GM18520 (cell line): ENCODE measurements around the gene CXADR.
"Not testable (repeated sequence)": the region's sequence is repeated elsewhere in the genome, so short reads cannot be mapped to it uniquely, and the experiment has no call there.

Experiments used
- ATAC-seq: cut with Tn5 transposase; IDR thresholded peaks from one replicate; pipeline ENCODE4 v1.9.1; 2021; ENCODE audit not compliant: unreplicated experiment

The CXADR gene

DNA sequence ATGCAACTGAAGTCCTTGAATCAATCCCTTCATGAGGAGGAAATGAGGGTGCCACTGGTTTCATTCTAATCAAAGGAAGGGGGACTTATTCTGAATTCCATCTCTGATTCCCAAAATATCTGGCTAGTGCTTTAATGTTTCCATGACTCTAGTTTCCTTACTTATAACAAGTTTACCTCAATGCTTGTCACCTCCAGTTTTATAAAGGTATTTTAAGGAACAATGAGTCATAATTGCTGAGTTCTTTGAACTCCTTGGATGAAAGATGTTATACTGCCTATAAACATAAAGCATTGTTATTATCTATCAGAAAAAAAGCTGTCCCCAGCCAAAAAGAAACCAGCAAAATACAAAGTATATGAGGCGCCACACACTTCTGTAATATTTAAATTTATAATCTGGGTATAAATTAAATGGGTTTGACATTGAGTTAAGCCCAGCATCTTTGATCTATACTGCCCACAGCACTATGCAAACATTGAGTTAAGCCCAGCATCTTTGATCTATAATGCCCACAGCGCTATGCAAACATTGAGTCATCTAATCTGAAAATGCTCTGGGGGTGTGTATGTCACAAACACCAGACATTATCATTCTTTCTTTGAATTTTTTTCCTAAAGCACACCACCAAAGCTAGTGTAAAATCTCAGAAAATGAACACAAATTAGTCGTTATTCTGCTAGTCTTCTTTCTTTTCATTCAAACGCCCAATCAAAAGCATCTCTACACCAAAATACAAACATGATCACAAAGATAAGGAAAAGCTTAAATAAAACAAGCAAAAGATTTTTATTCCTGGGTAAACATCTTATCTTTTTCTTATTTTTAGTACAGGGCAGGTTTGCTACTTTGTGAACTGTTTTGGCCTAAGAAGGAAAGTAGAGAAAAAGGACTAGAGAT lies 11.5 kb upstream of the CXADR start:
- no peak for ATAC-seq

DNA sequence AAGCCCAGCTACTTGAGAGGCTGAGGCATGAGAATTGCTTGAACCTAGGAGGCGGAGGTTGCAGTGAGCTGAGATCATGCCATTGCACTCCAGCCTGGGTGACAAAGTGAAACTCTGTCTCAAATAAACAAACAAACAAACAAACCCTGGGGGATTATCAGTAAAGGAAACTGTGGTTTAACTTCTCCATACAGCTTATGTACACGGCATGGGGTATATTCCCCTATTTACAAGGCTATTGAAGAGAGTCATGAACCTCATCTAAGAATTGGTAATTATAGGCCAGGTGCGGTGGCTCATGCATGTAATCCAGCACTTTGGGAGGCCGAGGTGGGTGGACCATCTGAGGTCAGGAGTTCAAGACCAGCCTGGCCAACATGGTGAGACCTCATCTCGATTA lies 9.9 kb upstream of the CXADR start:
- not testable (repeated sequence) for ATAC-seq

DNA sequence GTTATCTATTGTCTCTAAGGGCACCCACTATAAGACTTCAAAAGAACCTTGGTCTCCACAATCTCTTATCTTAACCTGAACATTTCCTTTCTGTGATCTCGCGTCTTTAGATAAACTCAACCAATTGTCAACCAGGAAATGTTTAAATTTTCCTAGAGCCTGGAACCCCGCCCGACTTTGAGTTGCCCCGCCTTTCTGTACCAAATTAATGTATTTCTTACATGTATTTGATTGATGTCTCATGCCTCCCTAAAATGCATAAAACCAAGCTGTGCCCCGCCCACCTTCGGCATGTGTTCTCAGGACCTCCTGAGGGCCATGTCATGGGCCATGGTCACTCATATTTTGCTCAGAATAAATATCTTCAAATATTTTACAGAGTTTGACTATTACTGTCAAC lies 5.9 kb upstream of the CXADR start:
- ATAC-seq: no peak

DNA sequence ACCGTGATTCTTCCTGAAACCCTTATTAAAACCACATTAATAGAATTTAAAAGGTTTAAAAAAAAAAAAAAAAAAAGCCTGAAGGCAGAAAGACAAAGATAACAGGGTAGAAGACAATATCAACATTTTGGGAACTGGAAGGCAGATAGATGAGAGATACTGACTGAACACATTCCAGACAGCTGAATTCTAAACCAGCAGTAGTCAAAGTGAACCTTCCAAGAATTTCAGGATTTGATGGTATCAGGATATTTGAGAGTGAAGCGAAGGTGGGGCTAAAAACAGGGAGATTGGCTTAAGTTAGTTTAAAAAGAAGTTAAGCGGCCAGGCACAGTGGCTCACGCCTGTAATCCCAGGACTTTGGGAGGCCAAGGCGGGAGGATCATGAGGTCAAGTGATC lies 5.3 kb upstream of the CXADR start:
- no peak for ATAC-seq

DNA sequence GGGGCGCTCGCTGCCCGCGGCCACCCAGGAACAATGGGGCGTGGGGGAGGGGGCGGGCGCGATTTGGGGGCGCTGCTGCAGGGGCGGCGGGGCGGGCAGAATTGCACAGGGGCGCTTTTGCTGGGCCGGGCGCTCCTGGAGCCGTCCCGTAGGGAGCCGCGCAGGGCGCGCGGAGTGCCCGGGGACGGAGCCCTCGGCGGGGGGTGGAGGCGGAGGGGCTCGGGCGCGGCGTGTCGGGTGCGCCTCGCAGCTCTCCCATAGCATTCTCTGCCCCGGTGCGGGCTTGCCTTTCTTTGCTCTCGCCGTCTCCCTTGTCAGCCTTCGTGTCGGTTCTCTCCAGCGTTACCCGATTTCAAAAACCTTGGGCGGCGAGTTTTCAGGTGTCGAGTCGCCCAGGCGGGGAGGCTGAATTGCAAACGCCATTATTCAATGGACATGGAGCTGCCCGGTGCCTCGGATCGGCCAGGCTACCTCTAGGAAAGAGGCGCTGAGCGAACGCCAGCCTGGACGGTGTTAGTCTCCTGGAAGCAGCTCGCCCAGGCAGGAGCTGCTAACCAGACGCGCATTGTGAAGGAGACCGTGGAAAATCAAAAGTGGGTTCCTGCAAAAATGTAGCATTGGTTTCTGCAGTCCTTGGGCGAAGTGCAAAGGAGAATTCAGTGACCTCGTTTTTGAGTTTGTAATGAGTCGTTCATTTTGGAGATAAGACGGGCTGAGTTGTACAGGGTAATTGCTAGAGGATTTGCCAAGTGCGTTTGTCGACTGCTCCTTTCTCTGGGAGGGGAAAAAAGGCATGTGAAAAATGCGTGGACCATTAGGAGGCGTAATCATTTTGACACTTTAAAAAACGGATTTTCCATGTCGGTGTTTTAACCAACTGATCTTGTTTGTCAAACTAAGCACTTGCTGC lies 626 bp downstream of the CXADR start:
- ATAC-seq: no peak

DNA sequence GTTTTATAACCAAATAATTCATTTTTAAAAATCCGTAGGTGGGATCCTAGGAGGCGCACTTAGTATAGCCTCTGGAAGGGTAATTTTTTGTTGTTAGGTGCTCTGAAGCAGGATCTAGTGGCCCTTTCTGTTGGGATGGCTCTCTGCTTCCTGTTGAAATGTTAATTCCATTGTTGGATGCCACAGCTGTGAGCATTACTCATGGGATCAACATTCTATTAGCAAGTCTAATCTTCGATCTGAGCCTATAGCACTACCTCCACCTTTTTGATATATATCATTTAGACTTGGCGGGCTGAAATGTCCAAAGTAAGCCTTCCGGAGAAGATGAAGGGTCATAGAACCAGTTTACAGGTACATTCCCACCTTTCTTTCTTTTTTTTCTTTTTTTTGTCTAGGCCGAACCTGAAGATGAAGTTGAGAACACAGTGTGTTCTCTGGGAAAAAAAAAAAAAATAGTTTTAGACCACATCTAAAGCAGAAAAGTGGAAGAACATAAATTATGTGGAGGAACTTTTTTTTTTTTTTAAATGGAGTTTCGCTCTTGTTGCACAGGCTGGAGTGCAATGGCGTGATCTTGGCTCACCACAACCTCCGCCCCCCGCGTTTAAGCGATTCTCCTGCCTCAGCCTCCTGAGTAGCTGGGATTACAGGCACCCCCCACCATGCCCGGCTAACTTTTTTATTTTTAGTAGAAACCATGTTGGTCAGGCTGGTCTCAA lies 1.4 kb downstream of the CXADR start:
- ATAC-seq: no peak

DNA sequence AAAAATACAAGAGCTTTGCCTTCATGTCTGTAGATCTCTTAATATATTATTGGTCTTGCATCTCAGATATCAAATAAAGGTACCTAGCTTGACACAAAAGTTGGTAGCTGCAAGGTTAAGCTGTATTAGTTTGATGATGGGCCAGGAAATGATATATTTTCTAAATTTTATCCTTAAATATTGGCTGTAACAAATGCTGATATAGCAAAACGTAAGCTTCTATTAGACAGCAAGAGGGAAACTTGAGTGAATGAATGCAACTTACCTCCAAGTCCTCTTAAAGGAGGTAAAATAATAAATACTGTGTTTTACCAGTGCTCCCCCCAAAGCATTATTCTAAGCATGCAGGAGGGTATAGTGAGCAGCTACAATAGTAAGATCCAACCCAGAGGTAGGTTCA lies 4.2 kb downstream of the CXADR start:
- not testable (repeated sequence) for ATAC-seq

DNA sequence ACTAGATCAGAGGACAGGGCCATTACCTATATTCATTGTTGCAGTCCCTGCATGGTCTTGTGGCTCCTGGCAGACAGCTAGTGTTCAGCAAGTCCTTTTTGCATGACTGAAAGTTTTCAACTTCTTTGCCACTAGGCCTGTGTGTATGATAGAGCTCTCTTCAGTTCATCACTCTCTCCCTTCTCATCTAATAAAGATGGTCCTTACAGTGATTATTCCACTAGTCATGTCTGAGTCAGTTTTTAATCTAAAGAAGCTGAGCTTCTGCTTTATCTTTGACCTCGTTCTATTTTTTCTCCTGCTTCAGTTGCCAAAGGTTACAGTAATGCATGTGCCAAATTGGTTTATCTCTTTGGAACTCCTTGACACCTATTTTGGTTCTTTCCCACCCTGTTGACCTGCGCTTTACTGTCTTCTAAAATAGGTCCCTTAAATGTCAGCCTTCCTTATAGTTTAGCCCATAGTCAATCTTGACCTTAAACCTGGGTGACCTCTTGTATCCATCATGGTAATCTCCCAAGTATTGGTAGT lies 6.4 kb downstream of the CXADR start:
- ATAC-seq: no peak

DNA sequence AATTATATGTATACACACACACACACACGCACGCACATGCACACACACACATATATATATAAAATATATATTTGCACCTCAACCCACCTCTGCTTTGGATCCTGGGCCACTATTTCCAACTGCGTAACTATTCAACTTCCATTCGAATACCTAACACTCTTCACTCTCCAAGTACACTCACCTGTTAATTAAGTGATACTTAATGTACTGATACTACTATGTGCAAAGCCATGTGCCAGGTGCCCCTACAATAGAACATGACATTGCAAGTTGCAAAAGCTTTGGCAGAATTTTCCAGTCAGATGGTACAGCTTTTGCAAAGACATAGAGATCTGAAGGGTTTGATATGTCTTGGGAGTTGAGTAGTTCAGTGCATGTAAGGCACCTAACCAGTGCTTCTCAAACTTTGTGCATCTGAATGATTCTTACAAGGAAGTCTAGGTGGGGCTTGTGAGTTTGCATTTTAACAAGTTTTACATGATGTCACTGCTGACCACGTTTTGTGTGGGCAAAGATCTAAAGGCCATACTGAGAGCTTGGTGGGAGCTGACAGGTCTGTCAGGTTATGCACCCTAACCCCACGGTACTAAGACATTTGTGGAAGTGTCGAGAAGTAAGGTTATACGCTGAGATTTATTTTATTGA lies 7.2 kb downstream of the CXADR start:
- no peak for ATAC-seq

DNA sequence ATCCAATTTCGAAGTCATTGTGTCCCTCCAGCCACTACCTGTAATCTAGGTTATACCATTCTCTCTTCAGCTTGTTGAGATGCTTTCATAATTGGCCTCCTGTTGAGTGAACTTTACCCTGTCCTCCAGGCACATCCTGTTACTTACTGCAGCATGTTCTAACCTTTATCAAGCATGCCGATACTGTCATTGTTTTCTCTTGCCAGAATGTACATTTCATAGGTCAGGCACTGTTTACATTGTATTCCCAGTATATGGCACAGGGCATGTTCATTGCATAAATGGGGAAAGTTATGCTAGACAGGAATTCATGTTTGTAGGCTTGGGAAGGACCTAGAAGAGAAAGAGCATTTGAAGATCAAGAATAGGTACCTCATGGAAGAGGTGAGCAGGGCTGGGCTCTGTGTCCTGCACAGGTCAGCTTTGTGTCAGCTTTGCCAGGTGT lies 10.2 kb downstream of the CXADR start:
- ATAC-seq: no peak

DNA sequence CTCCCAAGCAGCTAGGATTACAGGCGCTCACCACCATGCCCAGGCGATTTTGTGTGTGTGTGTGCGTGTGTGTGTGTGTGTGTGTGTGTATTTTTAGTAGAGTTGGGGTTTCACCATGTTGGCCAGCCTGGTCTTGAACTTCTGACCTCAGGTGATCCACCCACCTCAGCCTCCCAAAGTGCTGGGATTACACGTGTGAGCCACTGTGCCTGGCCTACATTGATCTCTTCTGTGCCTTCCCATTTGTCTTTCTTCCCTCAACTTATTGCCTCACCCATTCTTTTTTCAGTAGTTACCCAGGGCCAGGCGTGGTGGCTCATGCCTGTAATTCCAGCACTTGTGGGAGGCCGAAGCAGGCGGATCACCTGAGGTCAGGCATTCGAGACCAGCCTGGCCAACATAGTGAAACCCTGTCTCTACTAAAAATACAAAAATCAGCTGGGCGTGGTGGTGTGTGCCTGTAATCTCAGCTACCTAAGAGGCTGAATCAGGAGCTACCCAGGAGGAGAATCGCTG lies 11.2 kb downstream of the CXADR start:
- not testable (repeated sequence) for ATAC-seq

DNA sequence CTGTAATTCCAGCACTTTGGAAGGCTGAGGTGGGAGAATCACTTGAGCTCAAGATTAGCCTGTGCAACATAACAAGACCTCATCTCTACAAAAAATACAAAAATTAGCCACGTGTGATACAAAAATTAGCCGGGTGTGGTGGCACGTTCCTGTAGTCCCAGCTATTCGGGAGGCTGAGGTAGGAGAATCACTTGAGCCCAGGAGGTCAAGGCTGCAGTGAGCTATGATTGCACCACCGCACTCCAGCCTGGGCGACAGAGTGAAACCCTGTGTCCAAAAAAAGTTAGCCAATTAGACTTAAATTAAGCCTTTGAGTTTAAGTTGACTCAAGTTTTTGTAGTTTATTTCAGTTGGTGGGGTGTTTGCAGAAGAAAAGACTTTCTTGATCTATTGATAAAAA lies 11.8 kb downstream of the CXADR start:
- no peak for ATAC-seq

DNA sequence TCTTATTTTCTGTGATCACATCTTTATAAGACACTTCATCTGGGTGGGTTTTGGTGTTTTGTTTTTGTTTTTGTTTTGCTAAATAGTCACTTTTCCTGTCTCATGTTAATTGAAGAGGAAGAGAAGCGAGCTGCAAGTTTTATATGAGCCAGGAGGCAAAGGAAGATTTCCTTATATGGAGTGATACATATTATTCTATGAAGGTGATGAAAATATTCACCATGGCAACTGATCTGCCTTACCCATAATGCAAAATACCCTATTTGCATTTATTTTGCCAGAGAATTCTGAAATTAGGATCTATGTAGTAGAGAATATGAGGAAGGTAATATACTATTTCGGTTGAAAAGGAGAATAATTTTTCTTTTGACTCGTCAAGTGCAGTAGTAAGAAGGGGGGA lies 13.9 kb downstream of the CXADR start:
- no peak for ATAC-seq

DNA sequence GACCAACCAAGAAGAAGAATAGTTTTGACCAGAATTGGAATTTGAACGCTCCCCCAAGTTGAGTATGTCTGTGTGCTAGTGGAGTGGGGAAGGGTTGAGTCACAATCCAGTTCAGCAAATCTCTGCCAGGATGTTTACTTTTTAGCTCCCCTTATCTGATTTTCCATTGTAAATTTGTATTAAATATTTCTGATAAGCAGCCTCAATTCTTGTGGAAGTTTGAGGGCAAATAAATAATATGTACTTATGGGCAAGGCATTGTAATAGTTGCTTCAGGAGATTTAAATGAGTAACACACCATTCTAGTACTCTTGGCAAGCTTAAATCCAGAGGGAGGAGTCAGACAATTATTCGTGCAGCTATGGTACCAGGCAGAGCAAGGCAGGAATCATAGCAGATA lies 14.4 kb downstream of the CXADR start:
- no peak for ATAC-seq

DNA sequence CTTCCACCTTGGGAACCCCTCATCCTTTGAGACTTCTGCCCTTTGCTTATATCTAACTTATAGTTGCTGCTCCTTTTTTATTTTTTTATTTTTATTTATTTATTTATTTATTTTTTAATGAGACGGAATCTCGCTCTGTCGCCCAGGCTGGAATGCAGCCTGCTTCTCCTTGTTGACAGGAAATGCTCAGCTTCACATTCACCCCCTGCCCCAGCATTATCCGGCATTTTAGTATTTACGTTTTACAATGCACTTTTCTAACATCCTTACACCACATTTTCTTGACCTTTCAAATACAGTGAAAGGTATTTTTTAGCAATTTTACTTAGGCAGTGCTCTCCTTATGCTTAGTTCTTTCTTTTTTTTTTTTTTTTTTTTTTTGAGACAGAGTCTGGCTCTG lies 14.9 kb downstream of the CXADR start:
- ATAC-seq: no peak

DNA sequence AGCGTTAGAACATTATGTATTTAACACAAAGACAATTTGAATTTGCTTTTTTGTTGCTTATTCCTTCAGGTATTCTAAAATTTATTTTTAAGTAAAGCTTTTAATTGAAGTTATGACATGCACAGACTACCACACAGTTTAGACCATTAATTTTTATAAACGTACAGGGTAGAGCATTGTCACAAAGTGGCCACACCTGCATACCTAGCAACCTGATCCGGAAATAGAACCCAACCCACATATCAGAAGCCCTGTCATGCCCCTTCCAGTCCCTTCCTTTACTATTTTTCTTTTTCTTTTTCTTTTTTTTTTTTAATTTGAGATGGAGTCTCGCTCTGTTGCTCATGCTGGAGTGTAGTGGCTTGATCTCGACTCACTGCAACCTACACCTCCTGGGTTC lies 16.8 kb downstream of the CXADR start:
- ATAC-seq: no peak

DNA sequence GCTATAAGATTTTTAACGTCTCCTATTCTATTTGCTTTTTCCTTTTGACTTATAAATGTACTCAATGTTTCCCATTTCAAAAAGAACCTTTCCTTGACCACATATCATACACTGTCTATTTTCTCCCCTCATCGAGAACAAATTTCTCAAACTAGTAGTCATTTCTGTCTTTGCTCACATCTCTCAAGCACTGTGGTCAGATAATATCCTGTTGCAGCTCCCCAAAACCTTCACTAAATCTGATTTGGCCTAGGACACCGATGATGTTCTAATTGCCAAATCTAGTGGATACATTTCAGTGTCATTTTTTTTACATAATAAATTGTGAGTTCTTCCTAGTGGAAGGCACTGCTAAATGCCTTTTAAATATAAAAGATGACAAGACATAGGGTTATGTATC lies 19.4 kb downstream of the CXADR start:
- no peak for ATAC-seq

DNA sequence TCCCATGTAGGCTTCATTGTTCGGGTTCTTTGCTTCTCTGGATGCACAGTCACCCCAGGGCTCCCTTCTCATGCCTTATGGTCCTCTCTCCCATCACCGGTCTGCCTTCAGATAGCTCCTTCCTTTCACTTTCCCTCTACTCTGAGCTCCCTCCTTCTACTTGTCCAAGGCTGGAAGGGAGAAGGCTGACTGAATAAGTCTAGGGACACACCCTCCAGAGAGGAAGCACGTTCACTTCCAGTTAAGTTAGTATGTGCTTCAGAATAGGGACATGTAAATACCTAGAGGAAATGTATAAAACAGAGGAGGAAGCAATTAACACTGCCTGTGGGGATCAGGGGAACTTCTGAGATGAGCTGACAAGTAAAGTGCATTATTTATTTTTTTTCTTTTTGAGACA lies 23.5 kb downstream of the CXADR start:
- ATAC-seq: no peak

DNA sequence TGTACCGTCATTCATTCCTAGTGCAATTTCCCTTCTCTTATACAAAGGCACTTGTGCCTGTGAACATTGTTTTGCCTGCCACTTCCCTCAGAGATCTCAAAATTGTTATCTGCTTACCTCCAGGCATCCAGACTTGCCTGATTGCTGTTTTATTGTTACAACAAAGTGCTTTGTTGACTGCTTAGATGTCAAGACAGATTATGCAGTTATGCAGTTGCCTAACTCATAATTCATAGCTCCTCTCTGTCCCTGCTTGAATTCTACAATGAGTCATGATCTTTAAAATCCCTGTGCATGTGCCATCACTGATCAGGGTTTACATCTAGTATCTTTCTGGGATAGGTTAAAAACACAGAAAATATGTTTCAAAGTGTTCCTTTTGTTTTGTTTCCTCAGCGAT lies 24.5 kb downstream of the CXADR start:
- no peak for ATAC-seq

DNA sequence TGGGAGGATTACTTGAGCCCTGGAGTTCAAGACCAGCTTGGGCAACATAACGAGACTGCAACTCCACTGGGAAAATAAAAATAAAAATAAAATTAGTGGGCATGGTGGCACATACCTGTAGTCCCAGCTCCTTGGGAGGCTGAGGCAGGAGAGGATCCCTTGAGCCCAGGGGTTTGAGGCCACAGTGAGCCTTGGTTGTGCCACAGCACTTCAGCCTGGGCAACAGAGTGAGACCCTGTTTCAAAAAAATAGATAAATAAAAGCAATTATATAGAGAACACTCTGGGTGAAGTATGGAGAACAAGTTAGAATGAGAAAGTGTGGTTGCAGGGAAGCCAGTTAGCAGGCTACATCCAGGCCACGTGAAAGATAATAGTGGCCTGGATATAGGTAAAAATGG lies 25.7 kb downstream of the CXADR start:
- no peak for ATAC-seq
